ENCODE measurements around the gene PARP11.

PARP11 gene

DNA sequence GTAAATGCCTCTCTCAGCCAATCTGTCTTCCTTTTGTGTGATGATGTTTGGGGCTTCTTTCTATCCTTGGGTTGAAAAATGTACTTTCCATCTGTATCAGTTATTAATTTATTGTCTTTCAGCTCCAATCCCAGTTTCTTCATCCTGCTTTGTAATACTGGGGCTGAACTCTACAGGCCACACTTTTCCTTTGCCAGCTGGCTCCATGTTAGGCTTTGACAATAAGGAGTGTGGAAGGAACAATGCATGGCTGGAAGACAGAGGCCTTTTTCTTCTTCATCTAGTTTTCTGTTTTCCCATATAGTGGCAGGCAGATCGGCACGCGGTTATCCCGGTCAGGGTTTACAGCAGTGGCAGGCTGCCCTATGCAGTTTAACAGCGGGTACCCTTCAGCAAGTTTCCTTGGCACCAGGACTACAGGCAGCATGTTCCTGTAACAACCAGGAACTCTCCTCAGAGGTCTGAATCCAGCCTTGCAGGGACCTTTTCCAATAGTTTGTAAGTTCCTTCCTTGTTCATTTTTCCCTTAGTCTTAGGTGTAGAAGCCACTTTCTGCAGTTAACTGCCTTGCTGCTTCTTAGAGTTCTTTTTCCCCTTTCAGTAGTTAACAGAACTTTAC lies 81.8 kb downstream of the PARP11 start:
- H3K27ac ChIP-seq (ENCODE audit: low read depth, low read length): no peak overlapping the region
- H3K4me1 ChIP-seq (ENCODE audit: control insufficient read depth in 5 of 5, insufficient read depth in 5 of 5, low read length in 5 of 5): no peaks in the 10 kb centered on the region
- H3K4me3 ChIP-seq (ENCODE audit: low read depth in 1 of 5, low read length in 5 of 5): no peak overlapping the region
- H3K36me3 ChIP-seq (ENCODE audit: control insufficient read depth in 5 of 5, insufficient read depth in 5 of 5, low read length in 5 of 5): peaks cover 0 to 4% (median 0%) of the 10 kb centered on the region in 5 donors
- no peaks in the 10 kb centered on the region for H3K27me3 ChIP-seq (ENCODE audit: control insufficient read depth in 5 of 5, insufficient read depth in 4 of 5, low read length in 5 of 5)
- peaks cover 0 to 3% (median 0%) of the 10 kb centered on the region in 5 donors for H3K9me3 ChIP-seq (ENCODE audit: control insufficient read depth in 5 of 5, low read length in 5 of 5)
- H3K9ac ChIP-seq (ENCODE audit: low read length in 5 of 5): no peak overlapping the region

- no peak overlapping the region for H3K9ac ChIP-seq (ENCODE audit: low read length in 5 of 5)
- no peak overlapping the region for H3K4me3 ChIP-seq (ENCODE audit: low read depth in 1 of 5, low read length in 5 of 5)
- H3K27ac ChIP-seq (ENCODE audit: low read depth, low read length): no peak overlapping the region
- H3K36me3 ChIP-seq (ENCODE audit: control insufficient read depth in 5 of 5, insufficient read depth in 5 of 5, low read length in 5 of 5): peaks cover 0 to 4% (median 0%) of the 10 kb centered on the region in 5 donors
- H3K27me3 ChIP-seq (ENCODE audit: control insufficient read depth in 5 of 5, insufficient read depth in 4 of 5, low read length in 5 of 5): no peaks in the 10 kb centered on the region
- peaks cover 0 to 3% (median 0%) of the 10 kb centered on the region in 5 donors for H3K9me3 ChIP-seq (ENCODE audit: control insufficient read depth in 5 of 5, low read length in 5 of 5)
- H3K4me1 ChIP-seq (ENCODE audit: control insufficient read depth in 5 of 5, insufficient read depth in 5 of 5, low read length in 5 of 5): no peaks in the 10 kb centered on the region
Observed at GRCh38 chr12:3790642-3791041, 82.6 kb downstream of the PARP11 start.

GRCh38 chr12:3789838-3790237 lies 83.4 kb downstream of the PARP11 start:
- Histone ChIP-seq H3K4me3 (ENCODE audit: low read depth in 1 of 5, low read length in 5 of 5) (no peak overlapping the region), H3K4me1 (ENCODE audit: control insufficient read depth in 5 of 5, insufficient read depth in 5 of 5, low read length in 5 of 5) (no peaks in the 10 kb centered on the region), H3K27me3 (ENCODE audit: control insufficient read depth in 5 of 5, insufficient read depth in 4 of 5, low read length in 5 of 5) (no peaks in the 10 kb centered on the region), H3K27ac (ENCODE audit: low read depth, low read length) (no peak overlapping the region), H3K36me3 (ENCODE audit: control insufficient read depth in 5 of 5, insufficient read depth in 5 of 5, low read length in 5 of 5) (peaks cover 0 to 4% (median 0%) of the 10 kb centered on the region in 5 donors), H3K9me3 (ENCODE audit: control insufficient read depth in 5 of 5, low read length in 5 of 5) (peaks cover 0 to 3% (median 0%) of the 10 kb centered on the region in 5 donors), H3K9ac (ENCODE audit: low read length in 5 of 5) (no peak overlapping the region)

DNA sequence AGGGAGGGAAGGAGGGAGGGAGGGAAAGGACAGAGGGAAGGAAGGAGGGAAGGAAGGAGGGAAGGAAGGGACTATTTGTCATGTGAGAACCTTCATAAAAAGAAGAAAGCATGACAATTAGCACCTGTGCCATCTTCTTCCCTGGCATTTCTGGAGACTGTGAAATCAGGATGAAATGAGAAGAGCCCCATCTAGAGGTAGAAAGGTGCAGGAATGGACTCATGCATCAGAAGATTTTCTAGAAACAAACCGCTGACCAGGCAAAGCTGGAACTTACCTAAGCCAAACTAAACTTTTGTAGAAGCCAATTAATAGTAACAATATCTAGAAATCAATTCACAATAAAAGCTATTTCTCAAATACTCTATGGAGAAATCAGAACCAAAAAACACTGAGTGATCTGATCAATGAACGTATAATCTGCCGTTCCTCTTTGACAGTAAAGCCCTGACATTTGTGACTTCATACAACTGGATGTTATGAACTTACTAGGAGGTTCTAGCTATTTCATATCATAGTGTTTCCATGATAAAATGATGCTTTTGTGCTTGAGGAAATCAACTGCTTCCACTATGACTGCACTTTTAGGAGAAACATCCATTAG lies 95.9 kb downstream of the PARP11 start:
- Histone ChIP-seq H3K4me3 (ENCODE audit: low read depth in 1 of 5, low read length in 5 of 5) (no peak overlapping the region), H3K9me3 (ENCODE audit: control insufficient read depth in 5 of 5, low read length in 5 of 5) (no peaks in the 10 kb centered on the region), H3K27me3 (ENCODE audit: control insufficient read depth in 5 of 5, insufficient read depth in 4 of 5, low read length in 5 of 5) (no peaks in the 10 kb centered on the region), H3K9ac (ENCODE audit: low read length in 5 of 5) (no peak overlapping the region), H3K4me1 (ENCODE audit: control insufficient read depth in 5 of 5, insufficient read depth in 5 of 5, low read length in 5 of 5) (no peaks in the 10 kb centered on the region), H3K36me3 (ENCODE audit: control insufficient read depth in 5 of 5, insufficient read depth in 5 of 5, low read length in 5 of 5) (no peaks in the 10 kb centered on the region), H3K27ac (ENCODE audit: low read depth, low read length) (no peak overlapping the region)

- no peak overlapping the region for H3K27ac ChIP-seq (ENCODE audit: low read depth, low read length)
Observed at GRCh38 chr12:3775385-3776035, 97.7 kb downstream of the PARP11 start.

GRCh38 chr12:3772380-3772779 lies 100.8 kb downstream of the PARP11 start:
- Histone ChIP-seq H3K4me3 (ENCODE audit: low read depth in 1 of 5, low read length in 5 of 5) (no peak overlapping the region), H3K9me3 (ENCODE audit: control insufficient read depth in 5 of 5, low read length in 5 of 5) (no peaks in the 10 kb centered on the region), H3K36me3 (ENCODE audit: control insufficient read depth in 5 of 5, insufficient read depth in 5 of 5, low read length in 5 of 5) (no peaks in the 10 kb centered on the region), H3K9ac (ENCODE audit: low read length in 5 of 5) (no peak overlapping the region), H3K27ac (ENCODE audit: low read depth, low read length) (no peak overlapping the region), H3K27me3 (ENCODE audit: control insufficient read depth in 5 of 5, insufficient read depth in 4 of 5, low read length in 5 of 5) (no peaks in the 10 kb centered on the region), H3K4me1 (ENCODE audit: control insufficient read depth in 5 of 5, insufficient read depth in 5 of 5, low read length in 5 of 5) (no peaks in the 10 kb centered on the region)

More at GRCh38 chr12:3775385-3776035, 97.7 kb downstream of the PARP11 start:
- no peak overlapping the region for H3K4me3 ChIP-seq (ENCODE audit: low read depth in 1 of 5, low read length in 5 of 5)
- no peaks in the 10 kb centered on the region for H3K36me3 ChIP-seq (ENCODE audit: control insufficient read depth in 5 of 5, insufficient read depth in 5 of 5, low read length in 5 of 5)
- no peak overlapping the region for H3K9ac ChIP-seq (ENCODE audit: low read length in 5 of 5)
- H3K27me3 ChIP-seq (ENCODE audit: control insufficient read depth in 5 of 5, insufficient read depth in 4 of 5, low read length in 5 of 5): no peaks in the 10 kb centered on the region
- H3K9me3 ChIP-seq (ENCODE audit: control insufficient read depth in 5 of 5, low read length in 5 of 5): no peaks in the 10 kb centered on the region
- no peaks in the 10 kb centered on the region for H3K4me1 ChIP-seq (ENCODE audit: control insufficient read depth in 5 of 5, insufficient read depth in 5 of 5, low read length in 5 of 5)

DNA sequence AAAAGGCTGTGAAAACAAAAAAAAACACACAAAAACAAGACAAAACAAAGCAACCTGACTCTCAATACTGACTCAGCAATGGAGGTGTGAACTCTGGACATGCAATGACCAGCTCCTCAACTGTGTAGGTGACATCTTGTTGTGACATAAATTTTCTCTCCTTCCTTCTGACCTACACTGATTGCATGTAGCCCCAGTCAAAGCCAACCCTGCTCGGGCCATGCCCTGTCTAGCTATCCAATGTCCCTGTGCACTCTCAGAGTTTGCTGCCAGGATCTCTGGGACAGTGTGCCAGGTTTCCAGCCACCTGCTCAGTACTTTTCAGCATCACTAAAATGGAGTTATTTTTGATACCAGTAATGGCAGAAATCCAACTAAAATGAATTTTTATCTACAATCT lies 101.3 kb downstream of the PARP11 start:
- no peaks in the 10 kb centered on the region for H3K27me3 ChIP-seq (ENCODE audit: control insufficient read depth in 5 of 5, insufficient read depth in 4 of 5, low read length in 5 of 5)
- no peaks in the 10 kb centered on the region for H3K36me3 ChIP-seq (ENCODE audit: control insufficient read depth in 5 of 5, insufficient read depth in 5 of 5, low read length in 5 of 5)
- no peaks in the 10 kb centered on the region for H3K9me3 ChIP-seq (ENCODE audit: control insufficient read depth in 5 of 5, low read length in 5 of 5)
- H3K9ac ChIP-seq (ENCODE audit: low read length in 5 of 5): no peak overlapping the region
- no peak overlapping the region for H3K4me3 ChIP-seq (ENCODE audit: low read depth in 1 of 5, low read length in 5 of 5)
- no peak overlapping the region for H3K27ac ChIP-seq (ENCODE audit: low read depth, low read length)
- no peaks in the 10 kb centered on the region for H3K4me1 ChIP-seq (ENCODE audit: control insufficient read depth in 5 of 5, insufficient read depth in 5 of 5, low read length in 5 of 5)

DNA sequence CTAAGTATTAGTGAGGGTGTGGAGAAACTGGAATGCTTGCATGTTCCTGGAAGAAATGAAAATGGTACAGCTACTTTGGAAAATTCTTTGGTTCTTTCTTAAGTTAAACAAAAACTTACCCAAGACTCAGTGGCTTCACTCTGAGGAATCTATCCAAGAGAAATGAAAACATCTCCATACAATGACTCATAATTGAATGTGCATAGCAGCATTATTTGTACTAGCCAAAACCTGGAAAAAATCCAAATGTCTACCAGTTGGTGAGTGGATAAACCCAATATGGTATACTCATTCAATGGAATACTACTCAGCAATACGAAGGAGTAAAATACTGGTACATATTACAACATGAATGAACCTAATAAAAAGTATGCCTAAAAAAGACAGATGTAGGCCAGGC lies 102.3 kb downstream of the PARP11 start:
- Histone ChIP-seq H3K4me3 (ENCODE audit: low read depth in 1 of 5, low read length in 5 of 5) (no peak overlapping the region), H3K36me3 (ENCODE audit: control insufficient read depth in 5 of 5, insufficient read depth in 5 of 5, low read length in 5 of 5) (no peaks in the 10 kb centered on the region), H3K27me3 (ENCODE audit: control insufficient read depth in 5 of 5, insufficient read depth in 4 of 5, low read length in 5 of 5) (no peaks in the 10 kb centered on the region), H3K9me3 (ENCODE audit: control insufficient read depth in 5 of 5, low read length in 5 of 5) (no peaks in the 10 kb centered on the region), H3K9ac (ENCODE audit: low read length in 5 of 5) (no peak overlapping the region), H3K4me1 (ENCODE audit: control insufficient read depth in 5 of 5, insufficient read depth in 5 of 5, low read length in 5 of 5) (no peaks in the 10 kb centered on the region), H3K27ac (ENCODE audit: low read depth, low read length) (no peak overlapping the region)

GRCh38 chr12:3768911-3769447 lies 104.2 kb downstream of the PARP11 start:
- no peak overlapping the region for H3K4me3 ChIP-seq (ENCODE audit: low read depth in 1 of 5, low read length in 5 of 5)
- no peaks in the 10 kb centered on the region for H3K36me3 ChIP-seq (ENCODE audit: control insufficient read depth in 5 of 5, insufficient read depth in 5 of 5, low read length in 5 of 5)
- H3K4me1 ChIP-seq (ENCODE audit: control insufficient read depth in 5 of 5, insufficient read depth in 5 of 5, low read length in 5 of 5): no peaks in the 10 kb centered on the region
- H3K9ac ChIP-seq (ENCODE audit: low read length in 5 of 5): no peak overlapping the region
- H3K27me3 ChIP-seq (ENCODE audit: control insufficient read depth in 5 of 5, insufficient read depth in 4 of 5, low read length in 5 of 5): no peaks in the 10 kb centered on the region
- H3K9me3 ChIP-seq (ENCODE audit: control insufficient read depth in 5 of 5, low read length in 5 of 5): no peaks in the 10 kb centered on the region
- no peak overlapping the region for H3K27ac ChIP-seq (ENCODE audit: low read depth, low read length)

- H3K9ac ChIP-seq (ENCODE audit: low read length in 5 of 5): no peak overlapping the region
- H3K4me3 ChIP-seq (ENCODE audit: low read depth in 1 of 5, low read length in 5 of 5): no peak overlapping the region
- peaks cover 0 to 4% (median 0%) of the 10 kb centered on the region in 5 donors for H3K36me3 ChIP-seq (ENCODE audit: control insufficient read depth in 5 of 5, insufficient read depth in 5 of 5, low read length in 5 of 5)
- H3K27me3 ChIP-seq (ENCODE audit: control insufficient read depth in 5 of 5, insufficient read depth in 4 of 5, low read length in 5 of 5): no peaks in the 10 kb centered on the region
- no peaks in the 10 kb centered on the region for H3K4me1 ChIP-seq (ENCODE audit: control insufficient read depth in 5 of 5, insufficient read depth in 5 of 5, low read length in 5 of 5)
- H3K9me3 ChIP-seq (ENCODE audit: control insufficient read depth in 5 of 5, low read length in 5 of 5): peaks cover 0 to 4% (median 0%) of the 10 kb centered on the region in 5 donors
- no peak overlapping the region for H3K27ac ChIP-seq (ENCODE audit: low read depth, low read length)
Observed at GRCh38 chr12:3761116-3761735, 112.0 kb downstream of the PARP11 start.
